GM12878 (cell line): ENCODE results near the gene FGF1.
A peak's percentile ranks its signal among the peaks of the same experiment; 100 is the strongest.

Source experiments
- CREB1 ChIP-seq: IDR thresholded peaks from 2 replicates; pipeline ENCODE4 v1.6.1; 2012; ENCODE audit warnings: low read depth, mild to moderate bottlenecking, inconsistent platforms
- CTCF ChIP-seq, 3 experiments: IDR thresholded peaks in 2 of 3; conservative IDR thresholded peaks in 1 of 3; 2 replicates each; pipeline ENCODE4 v1.5.1; 2011; ENCODE audit warnings: low read depth in 3 of 3, low read length in 3 of 3, mild to moderate bottlenecking in 3 of 3, control low read depth in 2 of 3, moderate library complexity in 2 of 3, inconsistent platforms in 1 of 3, mixed read lengths in 1 of 3; ENCODE audit not compliant: control insufficient read depth in 2 of 3, insufficient read depth in 1 of 3; ENCODE audit errors: extremely low read depth in 1 of 3
- JUND ChIP-seq: IDR thresholded peaks from 2 replicates; pipeline ENCODE4 v1.6.1; 2012; ENCODE audit warnings: low read depth, mild to moderate bottlenecking, low read length, improper control_type of control experiment, moderate library complexity
- POLR2AphosphoS2 ChIP-seq: IDR thresholded peaks from 2 replicates; pipeline ENCODE4 v1.6.1; 2011; ENCODE audit warnings: low read depth, mild to moderate bottlenecking, low read length, improper control_type of control experiment, moderate library complexity
- POLR2AphosphoS5 ChIP-seq: IDR thresholded peaks from 2 replicates; pipeline ENCODE4 v1.6.1; 2011; ENCODE audit warnings: mild to moderate bottlenecking, low read length, inconsistent platforms
- RFX5 ChIP-seq: IDR thresholded peaks from 2 replicates; pipeline ENCODE4 v1.6.1; 2011; ENCODE audit warnings: low read depth, low read length, improper control_type of control experiment
- SIX5 ChIP-seq: IDR thresholded peaks from 2 replicates; pipeline ENCODE4 v1.6.1; 2011; ENCODE audit warnings: mild to moderate bottlenecking, low read depth, low read length, moderate library complexity; ENCODE audit not compliant: severe bottlenecking
- SP1 ChIP-seq: IDR thresholded peaks from one replicate; pipeline ENCODE4 v1.6.1; 2011; ENCODE audit warnings: low read depth, low read length
- ZNF274 ChIP-seq: IDR thresholded peaks from one replicate; pipeline ENCODE4 v1.8.0; 2011; ENCODE audit not compliant: insufficient read length, insufficient read depth

GRCh38 chr5:142587354-142587965 is 98.4 kb downstream of the FGF1 start:
- TF ChIP-seq ZNF274, result no peak
- TF ChIP-seq POLR2AphosphoS2, result no peak
- peak; percentile 34 to 51 (median 49) for TF ChIP-seq CTCF (IDR thresholded peaks at IDR 0.05 in 2 of 3, conservative IDR thresholded peaks at IDR 0.05 in 1 of 3; ENCODE audit: control insufficient read depth in 2 of 3, extremely low read depth in 1 of 3, insufficient read depth in 1 of 3, low read depth in 3 of 3, low read length in 3 of 3)
- TF ChIP-seq SIX5, result no peak
- TF ChIP-seq POLR2AphosphoS5, result no peak
- TF ChIP-seq RFX5, result no peak
- no peak for TF ChIP-seq CREB1
- TF ChIP-seq SP1, result no peak
- no peak for TF ChIP-seq JUND
